Measurements from ENCODE around the gene MRPS34.

MRPS34 gene

DNA sequence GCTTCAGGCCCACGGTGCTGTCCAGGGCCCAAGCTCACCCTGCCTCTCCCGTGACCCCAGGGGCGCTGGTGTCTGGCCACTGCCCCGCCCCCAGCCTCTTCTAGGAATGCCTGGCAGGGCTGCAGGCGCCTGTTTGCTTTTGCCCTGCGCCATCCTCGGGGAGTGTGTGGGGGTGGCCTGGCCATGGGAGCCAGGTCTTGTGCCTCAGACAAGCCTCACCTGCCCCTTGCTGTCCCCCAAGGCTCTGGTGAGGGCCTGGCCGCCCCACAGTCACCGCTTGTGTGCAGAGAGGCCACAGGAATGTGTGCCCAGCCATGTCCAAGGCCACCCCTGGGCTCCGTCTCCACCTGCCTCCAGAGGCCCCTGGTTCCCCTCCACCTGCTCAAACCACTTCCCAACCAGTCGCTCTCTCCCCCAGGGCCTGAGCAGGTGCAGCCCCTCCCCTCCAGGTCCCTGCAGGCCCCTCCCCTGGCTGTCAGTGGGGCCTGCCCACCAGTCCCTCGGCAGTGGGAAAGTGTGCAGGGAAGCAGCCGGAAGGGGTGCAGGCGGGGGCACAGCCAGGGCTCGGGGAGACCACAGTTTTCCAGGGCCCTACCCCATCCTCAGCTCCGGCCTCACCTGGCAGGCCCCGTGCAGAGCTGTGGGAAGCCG, 21.4 kb upstream of the MRPS34 start:
- no peak for DNase-seq

DNA sequence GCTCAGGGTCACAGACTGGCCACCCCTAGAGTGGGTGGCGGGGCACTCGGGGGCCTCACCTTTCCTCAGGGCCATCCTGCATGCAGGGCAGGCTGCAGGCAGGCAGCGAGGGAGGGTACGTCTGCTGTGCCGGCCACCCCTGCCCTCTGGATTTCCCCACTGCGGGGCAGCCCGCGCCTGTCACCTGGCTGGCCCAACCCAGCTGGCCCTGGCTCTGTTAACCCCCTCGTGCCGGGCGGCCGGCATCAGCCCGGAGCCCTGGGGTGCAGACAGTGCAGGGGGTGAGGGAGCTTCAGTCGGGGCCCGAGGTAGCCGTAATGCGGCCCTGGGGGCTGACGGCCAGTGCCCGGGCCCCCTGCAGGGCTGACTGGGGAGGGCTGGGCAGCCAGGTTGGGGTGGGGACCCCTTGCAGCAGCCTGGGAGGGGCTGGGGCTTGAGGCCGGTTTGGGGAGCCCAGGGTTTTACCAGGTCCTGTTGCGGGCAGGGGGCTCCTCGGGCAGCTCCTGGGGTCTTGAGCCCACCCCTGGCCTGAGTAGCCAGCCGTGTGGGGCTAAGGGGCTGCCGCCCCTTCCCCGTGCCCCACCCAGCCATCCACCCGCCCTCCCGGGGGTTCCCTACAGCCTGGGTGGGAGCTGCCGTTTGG, 20.8 kb upstream of the MRPS34 start, which contains the start of gene IGFALS:
Gene IGFALS (minus strand): TSS at position 128 of the 643 bp plus-strand sequence. CDS start 53 bp downstream, at position 75.
- DNase-seq, result no peak

DNA sequence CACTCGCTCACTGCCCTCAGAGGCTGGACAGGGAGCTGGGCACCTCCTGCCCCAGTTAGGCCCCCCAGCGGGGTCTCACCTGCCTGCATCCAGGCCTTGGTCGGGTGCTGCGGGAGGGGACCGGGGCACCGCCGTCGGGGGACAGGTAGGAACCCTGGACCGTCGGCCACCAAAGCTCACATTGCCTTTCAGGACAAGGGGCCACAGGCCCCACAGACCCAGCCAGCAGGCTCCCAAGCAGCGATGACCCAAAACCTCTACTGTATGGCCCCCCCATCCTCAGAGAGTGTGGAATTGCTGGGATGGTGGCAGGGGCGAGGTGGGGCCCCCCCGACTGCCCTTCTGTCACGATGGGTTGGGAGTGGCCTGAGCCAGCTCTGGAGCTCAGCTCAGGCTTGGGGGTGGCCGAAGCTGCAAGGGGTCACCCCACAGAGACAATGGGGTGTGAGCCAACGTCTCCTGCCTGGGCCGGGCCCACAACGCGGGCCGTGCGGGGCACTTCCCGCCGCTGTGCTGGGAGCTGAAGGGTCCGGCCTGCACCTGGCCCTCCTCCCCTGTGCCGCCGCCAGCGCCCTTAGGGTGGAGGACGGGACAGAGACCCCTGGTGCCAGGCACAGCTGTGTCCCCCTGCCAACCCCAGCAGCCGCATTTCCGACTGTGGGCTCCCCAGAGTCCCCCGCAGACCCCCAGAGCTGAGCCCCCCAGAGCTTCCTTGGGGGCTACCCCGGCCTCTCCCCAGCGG, 20.1 kb upstream of the MRPS34 start:
- no peak for DNase-seq

DNA sequence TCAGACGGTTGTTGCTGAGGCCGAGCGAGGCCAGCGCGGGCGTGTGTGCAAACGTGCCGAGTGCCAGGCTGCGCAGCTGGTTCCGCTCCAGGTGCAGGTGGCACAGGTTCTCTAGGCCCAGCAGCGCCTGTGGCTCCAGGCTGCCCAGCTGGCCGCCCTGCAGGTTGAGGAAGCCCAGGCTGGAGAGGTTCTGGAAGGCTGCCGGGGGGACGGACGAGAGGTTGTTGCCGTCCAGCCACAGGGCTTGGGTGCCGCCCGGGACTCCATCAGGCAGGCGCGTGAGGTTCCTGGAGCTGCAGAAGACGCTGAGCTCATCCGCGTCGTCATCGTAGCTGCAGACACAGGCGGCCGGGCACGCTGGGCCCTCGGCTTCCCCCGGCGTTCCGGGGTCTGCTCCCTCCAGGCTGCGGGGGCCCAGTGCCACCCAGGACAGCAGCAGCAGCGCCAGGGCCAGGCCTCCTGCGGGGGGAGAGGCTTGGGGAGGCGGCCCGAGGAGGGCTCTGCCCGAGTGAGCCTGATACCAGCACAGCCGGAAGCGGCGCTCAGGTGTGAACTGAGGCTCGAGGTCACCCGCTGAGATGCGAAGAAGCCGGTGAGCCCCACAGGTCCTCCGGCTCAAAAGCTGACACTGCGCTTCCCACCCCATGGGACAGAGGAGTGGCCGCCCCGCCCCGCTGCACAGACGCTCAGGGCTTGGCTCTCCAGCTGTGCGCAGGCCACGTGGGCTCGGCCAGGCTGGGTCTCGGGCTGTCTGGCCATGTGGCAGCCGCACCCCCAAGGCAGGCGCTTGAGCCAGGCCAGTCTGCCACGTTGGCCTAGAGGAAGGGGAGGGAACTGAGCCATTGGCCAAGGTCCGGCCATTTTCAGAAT, 19.2 kb upstream of the MRPS34 start:
- no peak for DNase-seq

DNA sequence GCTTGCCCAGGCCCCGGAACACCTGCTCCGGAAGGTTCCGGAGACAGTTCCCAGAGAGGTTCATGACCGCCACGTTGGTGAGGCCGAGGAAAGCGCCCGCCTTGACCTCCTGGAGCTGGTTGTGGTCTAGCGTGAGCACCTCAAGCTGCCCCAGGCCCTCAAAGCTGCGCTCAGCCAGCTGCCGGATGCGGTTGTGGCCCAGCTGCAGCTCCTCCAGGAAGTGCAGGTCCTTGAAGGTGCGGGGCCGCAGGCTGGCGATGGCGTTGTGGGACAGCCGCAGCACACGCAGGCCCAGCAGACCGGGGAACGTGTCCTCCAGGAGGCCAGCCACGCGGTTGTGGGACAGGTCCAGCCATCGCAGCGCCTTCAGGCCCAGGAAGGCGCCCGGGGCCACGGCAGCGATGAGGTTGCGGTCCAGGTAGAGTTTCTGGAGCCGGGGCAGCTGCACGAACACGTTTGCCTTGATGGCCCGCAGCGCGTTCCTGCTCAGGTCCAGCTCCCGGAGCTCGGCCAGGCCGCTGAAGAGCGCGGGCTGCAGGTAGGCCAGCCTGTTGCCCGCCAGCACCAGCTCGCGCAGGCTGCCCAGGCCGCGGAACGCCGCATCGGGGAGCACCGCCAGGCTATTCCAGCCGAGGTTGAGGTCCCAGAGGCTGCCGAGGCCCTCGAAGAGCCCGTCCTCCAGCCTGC, 18.5 kb upstream of the MRPS34 start:
- no peak for DNase-seq

DNA sequence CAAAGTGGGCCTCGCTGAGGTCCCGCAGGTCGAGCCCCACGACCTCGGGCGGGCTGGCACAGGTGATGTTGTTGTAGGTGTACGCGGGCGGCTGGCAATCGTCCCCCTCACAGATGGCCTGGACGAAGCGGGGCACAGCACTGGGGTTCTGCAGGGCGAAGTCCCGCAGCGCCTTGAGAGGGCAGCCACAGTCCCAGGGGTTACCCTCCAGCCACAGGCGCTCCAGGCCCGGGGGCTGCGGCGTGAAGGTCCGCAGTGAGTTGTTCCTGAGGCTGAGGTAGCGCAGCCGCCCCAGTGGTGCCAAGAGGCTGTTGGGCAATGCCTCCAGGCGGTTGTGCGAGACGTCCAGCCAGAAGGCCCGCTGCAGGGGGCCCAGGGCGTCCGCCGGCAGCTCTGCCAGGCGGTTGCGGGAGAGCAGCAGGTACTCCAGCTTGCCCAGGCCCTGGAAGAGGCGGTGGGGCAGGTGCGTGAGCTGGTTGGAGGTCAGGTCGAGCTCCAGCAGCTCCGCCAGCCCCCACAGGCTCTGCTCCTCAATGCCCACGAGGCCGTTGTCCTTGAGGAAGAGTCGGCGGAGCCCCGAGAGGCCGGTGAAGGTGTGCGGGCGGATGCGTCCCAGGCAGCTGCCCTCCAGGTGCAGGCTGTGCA, 17.8 kb upstream of the MRPS34 start:
- no peak for DNase-seq

DNA sequence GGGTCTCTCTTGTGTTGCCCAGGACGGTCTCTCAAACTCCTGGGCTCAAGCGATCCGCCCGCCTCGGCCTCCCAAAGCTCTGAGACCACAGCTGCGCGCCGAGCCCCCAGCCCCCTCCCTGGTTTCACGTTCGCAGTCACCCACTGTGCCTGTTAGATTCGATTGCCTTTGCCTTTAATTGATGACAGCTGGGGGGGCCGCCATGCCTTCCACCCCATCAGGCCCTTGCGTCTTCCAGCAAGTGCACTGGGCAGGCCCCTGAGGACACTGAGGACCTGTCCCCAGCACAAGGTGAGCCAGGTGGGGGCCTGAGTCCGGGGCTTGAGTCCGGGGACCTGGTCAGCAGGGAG, 17.3 kb upstream of the MRPS34 start:
- no peak for DNase-seq

DNA sequence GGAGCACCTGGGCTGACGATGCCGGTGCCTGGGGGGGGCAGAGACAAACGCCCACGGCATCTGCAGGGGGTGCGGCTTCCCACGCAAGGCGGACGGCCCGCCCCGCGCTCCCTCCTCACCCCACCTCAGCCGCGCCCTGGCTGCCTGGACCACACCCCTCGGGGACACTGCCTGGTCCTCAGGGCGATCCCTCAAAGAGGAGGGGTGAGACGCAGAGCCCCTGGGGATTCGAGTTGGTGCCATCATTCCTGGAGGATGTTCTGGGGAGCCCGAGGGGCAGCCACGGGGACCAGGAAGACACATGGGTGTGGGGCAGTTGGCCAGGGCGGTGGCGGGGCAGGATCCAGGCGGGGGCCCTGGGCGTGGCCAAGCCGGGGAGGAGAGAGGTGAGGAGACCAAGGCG, 16.7 kb upstream of the MRPS34 start:
- no peak for DNase-seq

DNA sequence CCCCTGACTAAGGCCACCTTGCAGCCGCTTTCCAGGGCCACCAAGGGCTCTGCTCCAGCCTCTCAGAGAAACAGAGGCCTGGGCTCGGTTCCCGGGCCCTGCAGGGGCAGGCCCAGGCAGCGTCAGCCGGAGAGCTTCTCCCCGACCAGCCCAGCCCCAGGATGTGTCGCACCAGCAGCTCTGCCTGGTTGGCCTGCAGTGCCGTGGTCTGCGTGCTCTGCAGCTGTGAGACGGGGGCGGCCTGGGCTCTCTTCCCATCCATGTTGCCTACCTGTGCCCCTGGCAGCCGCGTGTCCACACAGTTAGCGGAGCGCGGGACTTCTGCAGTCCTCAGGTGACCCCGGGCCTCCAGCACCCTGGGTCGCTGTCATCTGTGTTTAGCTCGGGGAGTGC, 15.8 kb upstream of the MRPS34 start:
- no peak for DNase-seq

DNA sequence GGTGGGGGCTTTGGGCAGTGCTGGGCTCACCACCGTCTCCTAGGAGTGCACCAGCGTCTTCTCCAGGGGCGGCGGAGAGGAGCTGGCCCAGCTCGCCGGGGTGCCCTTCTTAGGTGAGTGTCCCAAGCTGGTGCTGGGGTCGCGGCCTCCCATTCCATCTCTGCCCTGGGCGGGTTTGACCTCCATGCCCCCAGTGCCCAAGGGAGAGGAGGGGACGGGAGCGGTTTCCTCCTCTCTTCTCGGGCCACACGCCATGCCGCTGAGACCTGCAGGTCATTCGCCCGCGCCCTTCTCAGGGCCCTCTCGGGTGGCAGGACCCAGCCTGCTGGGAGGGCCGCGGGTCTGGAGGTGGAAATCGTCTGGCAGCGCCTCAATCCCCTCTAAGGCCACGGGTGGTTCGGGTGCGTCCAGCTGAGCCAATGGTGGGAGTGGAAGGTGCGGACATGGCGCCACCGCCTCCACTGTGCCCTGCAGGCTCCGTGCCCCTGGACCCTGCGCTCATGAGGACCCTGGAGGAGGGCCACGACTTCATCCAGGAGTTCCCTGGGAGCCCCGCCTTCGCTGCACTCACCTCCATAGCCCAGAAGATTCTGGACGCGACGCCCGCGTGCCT, 15.3 kb upstream of the MRPS34 start:
- DNase-seq, result no peak

DNA sequence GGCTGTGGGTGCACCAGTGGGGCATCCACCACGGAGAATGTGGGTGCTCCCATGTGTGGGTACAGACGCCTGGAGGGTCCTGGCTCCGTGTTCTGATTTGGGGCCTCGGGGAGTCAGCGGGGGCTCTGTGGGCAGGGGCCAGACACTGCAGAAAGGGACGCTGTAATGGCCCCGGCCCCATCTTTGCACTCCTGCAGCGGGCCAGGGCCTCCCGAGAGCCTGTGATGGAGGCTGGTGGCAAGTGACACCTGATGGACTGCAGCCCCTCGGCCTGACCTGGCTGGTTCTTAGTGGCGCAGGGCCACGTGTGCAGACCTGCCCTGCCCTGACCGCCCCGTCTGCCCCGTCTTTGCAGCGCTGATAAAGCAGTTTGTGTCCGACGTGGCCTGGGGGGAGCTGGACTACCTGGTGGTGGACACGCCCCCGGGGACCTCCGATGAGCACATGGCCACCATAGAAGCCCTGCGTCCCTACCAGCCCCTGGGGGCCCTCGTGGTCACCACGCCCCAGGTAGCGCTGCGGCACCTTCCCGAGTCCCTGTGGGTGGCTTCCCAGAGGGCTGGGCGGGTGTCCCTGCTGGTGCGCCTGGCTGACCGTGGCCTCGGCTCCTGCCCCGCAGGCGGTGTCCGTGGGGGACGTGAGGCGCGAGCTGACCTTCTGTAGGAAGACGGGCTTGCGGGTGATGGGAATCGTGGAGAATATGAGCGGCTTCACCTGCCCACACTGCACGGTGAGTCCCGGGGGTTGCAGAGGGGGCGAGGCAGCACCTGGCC, 14.6 kb upstream of the MRPS34 start:
- DNase-seq, result no peak

DNA sequence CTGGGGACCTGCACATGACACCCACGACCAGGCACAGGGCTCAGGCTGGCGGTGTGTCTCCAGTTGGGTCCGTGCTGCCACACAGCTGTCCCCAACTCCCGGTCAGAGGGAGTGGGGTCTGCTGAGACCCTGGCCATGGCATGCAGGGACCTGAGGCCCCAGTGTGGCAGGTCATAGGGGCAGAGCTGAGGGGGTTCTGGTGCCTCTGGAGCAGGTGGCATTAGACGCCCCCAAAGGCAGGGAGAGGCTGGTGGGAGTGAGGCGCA, 14.1 kb upstream of the MRPS34 start:
- no peak for DNase-seq

DNA sequence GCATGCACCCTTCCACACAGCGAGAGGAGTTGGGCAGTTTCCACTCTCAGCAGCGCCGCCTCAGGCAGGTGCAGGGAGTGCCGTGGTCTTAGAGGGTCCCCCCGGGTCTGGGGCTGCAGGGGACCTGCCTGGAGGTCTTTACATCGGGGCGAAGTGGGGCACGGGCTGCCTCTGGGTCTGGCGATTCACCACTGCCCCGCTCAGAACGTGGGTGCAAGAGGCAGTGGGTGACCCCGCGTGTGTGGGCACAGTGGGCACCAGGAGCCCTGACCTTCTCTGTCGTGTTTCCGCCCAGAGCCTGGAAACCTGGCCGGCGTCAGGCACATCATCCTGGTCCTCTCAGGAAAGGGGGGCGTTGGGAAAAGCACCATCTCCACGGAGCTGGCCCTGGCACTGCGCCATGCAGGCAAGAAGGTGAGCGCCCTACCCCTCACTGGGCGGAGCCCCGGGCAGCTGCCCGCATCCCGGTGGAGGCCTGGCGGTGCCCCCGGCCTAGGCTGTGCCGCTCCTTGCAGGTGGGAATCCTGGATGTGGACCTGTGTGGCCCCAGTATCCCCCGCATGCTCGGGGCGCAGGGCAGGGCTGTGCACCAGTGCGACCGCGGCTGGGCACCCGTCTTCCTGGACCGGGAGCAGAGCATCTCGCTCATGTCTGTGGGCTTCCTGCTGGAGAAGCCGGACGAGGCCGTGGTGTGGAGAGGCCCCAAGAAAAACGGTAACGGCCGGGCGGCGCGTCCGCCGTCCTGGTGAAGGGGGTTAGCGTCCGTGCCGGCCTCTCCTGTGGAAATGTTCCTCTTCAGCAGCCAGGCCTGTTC, 13.5 kb upstream of the MRPS34 start:
- DNase-seq, result no peak

DNA sequence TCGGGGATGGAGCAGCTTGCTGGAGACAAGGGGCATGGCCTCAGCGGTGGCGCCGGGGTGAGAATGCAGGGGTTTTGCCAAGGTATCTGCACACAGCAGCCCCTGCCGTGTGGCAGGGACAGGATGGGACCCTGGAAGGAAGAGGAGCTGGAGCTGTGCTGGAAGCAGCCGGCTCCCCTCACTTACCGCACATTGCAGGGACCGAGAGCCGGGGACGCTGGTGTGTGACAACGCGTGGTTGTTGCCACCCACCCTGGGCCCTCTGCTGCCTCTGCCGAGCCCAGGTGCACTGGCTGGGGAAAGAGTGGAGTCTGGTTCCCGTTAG, 12.9 kb upstream of the MRPS34 start:
- no peak for DNase-seq

DNA sequence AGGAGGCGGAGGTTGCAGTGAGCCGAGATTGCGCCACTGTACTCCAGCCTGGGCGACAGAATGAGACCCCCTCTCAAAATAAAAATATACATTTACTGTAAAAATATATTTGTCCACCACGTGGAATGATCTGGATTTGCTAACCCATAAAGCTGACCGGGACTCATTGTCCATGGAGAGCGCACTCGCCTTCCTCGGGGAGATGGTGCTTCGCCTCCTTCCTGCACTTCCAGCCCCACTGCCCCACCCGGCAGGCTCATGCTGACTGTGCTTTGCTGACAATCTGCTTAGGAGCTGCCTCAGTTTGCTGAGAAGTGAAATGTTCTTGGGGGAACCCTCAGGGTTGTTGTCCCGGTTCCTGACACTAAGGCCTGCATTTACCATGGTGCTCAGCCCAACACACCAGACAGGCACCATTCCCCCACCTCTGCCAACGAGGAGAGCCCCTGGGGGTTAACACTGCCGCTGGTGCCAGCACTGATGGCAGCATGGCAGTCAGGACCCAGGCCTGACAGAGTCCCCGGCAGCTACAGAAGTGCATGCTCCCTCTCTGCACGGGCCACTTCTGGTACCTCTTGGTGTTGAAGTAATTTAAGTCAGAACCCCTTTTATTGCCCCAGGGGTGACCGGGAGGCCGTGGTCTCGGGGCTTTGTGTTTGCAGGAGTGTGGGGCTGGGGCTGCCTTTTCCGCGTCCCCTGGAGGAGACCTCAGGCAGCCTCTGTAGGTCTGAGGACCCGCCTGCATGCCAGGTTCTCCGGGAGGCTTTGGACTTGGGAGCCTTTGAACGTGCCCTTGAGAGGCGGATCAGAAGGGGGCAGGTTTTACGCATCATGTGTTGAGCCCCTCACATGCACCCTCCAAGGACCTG, 12.3 kb upstream of the MRPS34 start:
- DNase-seq, result no peak

DNA sequence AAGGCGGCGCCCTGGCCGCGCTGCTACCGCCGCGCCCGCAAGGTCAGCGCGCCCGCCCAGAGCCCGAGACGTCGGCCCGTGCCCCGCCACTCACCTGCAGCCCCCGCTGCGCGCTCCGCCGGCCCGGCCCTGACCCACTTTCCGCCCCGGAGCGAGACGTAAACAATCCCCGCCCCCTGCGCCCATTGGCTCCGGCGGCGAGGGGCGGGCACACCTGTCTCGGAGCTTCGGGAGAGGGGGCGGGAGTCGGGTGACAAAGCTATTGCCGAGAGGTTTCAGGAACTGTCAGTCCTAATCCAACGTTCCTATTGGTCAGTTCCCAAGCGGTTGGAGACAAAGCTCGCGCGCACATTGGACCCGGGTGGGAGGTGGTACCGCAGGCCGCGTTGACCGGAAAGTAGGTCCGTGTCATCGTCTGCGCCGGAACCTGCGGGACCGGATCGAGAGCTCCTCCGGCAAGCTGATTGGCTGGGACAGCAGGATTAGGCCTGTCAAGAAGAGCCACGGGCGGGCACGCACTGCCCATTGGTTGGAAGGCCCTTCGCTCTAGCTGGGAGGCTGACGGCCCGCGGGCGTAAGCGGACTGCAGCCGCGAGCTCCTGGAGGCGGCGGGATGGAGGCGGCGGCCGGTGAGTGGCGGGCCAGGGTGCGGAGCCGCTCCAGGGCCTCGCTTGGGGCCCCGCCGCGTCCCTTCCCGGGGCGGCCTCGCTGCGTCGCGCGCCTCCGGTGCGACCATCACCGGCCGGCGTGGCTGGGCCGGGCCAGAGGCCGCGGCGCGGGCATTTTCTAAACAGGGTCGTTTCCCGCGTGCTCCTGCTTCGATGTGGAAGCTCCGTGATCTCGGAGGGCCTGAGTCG, 9.7 kb upstream of the MRPS34 start, which contains the start of the genes NUBP2 and SPSB3:
Gene NUBP2 (plus strand): TSS at position 553 of the 857 bp plus-strand sequence. CDS start 61 bp downstream, at position 614.
Gene SPSB3 (minus strand): TSS at position 164 of the 857 bp plus-strand sequence. CDS start 1,088 bp downstream, outside the sequence.
- DNase-seq, result peak; percentile 100

DNA sequence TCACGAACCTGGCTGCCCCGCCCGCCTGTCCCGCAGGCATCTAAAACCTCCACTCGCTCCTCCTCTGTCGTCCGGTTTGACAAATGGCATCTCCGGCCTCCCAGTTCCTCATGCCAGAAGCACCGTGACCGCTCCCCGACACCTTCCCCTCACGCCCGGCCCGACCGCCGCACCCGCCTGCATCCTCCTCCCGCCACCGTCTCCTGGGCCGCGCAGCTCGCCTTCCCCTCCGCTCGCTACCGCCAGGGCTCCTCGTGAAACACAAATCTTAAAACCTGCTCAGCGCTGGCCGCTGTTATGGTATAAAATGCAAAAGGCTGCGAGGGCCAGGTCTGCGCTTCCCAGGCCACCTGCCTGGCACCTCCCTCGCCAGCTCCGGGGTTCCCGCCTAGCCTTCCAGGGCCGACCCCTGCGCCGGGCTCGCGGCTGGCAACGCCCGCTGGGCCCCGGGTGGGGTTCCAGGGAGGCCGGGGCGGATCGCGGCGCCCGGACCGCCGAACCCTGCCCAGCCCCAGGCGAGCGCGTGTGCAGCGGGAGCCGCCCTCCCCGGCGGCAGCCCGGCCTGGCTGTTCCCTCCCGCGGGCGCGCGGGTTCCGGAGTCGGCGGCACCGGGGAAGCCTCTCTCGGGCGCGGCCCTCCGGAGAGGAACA, 8.9 kb upstream of the MRPS34 start:
- DNase-seq, result peak; percentile 34

DNA sequence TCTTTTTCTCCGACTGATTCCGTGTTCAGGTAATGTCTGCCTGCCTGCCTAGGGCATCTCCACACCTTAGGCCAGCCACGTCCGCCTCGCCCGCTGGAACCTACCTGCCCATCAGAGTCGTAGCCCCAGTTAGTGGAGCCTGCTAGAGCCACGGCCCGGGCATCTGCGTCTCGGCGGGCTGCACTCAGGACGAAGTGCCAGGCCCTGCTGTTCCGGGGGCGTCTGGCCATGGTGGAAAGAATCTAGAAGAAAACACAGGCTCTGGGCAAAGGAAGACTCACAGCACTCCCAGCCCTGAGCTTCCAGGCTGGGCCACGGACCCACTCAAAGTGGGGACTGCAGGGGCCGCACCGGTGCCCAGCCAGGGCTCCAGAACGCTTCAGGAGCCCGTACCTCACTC, 8.3 kb upstream of the MRPS34 start:
- no peak for DNase-seq

All from activated CD4-positive, alpha-beta T cell treated with anti-CD3 and anti-CD28 coated beads, Interleukin-10, Interleukin-2, amounts not matched to agents 100 ng/mL and 50 ng/mL, durations not matched to agents 16 hours and 8 hours (primary cell).